ENCODE measurements around the gene PGAM2. TPM values are rescaled to one million over a fixed set of nuclear protein-coding genes. Genes with fewer than 3 reads are reported as not detected.

The PGAM2 gene
- total RNA-seq, 1 experiment from 2014 or later, result 0.27 TPM

GRCh38 chr7:44094883-44095592, 29.7 kb upstream of the PGAM2 start:
- RAD21 ChIA-PET (ENCODE audit: low non-redundant PET in 1 of 2, low total read pairs in 2 of 2, uncharacterized antibody in 2 of 2, unreplicated experiment in 2 of 2), result no interaction called here
- BruUV-seq (replicated peaks), result no TSS peak
- H3K79me2 ChIP-seq (ENCODE audit: insufficient read depth, low read length), result no peaks in the 10 kb centered on the region
- TF ChIP-seq ZBTB33 (IDR thresholded peaks at IDR 0.05; ENCODE audit: extremely low read depth, insufficient replicate concordance, low read length) (no peak), ATF3 (IDR thresholded peaks at IDR 0.05) (no peak), EGR1 (IDR thresholded peaks at IDR 0.05; ENCODE audit: low read depth) (no peak)
- H2AFZ ChIP-seq (ENCODE audit: low read depth, low read length, poor library complexity, severe bottlenecking), result no peak overlapping the region
- no peaks in the 10 kb centered on the region for H3K27me3 ChIP-seq (ENCODE audit: insufficient read depth, low read length)
- no peak overlapping the region for H3K27ac ChIP-seq (ENCODE audit: low read depth, low read length)
- H3K9ac ChIP-seq (ENCODE audit: low read length), result no peak overlapping the region
- DNase-seq (ENCODE audit: low read depth, low spot score), result no peak
- ATAC-seq, result no peak
- no peaks in the 10 kb centered on the region for H3K36me3 ChIP-seq (ENCODE audit: control insufficient read depth in 1 of 2, insufficient read depth in 2 of 2, low read length in 2 of 2)
- no peaks in the 10 kb centered on the region for H3K9me3 ChIP-seq (ENCODE audit: control insufficient read depth in 1 of 2, insufficient read depth in 1 of 2, low read depth in 1 of 2, low read length in 2 of 2)
- CTCF ChIA-PET, result no interaction called here
- no peaks in the 10 kb centered on the region for H3K4me1 ChIP-seq (ENCODE audit: control insufficient read depth in 1 of 2, insufficient read depth in 2 of 2, low read length in 2 of 2)
- no peak overlapping the region for H3K4me2 ChIP-seq (ENCODE audit: low read length)
- no peaks in the 10 kb centered on the region for H4K20me1 ChIP-seq (ENCODE audit: insufficient read depth)
- POLR2A ChIA-PET, result no interaction called here
- H3K4me3 ChIP-seq (replicated peaks in 1 of 2; ENCODE audit: low read depth in 1 of 2, low read length in 2 of 2), result no peak overlapping the region
- H3K9me2 ChIP-seq (ENCODE audit: insufficient read depth), result no peaks in the 10 kb centered on the region
- intact Hi-C loops (cut with micrococcal nuclease), result no loop called here

DNA sequence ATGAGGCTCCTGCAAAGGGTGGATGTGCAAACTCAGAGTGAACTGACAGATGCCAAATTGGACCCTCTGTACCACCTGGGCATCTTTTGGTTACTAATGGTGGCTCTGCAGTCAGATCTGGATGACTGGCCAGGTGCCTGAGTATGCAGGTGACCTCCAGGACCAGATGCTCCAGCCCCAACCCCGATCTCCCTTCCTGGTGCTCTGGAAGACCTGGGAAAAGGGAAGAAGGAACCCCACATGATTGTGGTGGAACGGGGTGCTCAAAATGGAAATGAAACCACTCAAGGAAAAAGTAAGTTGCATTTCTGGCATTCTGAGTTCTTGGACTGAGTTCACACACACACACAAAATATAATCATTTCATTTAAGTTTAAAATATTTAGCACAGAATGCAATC, 29.0 kb upstream of the PGAM2 start:
- no peak overlapping the region for H3K27ac ChIP-seq (ENCODE audit: low read depth, low read length)
- POLR2A ChIA-PET, result no interaction called here
- CTCF ChIA-PET, result no interaction called here
- intact Hi-C loops (cut with micrococcal nuclease), result no loop called here
- no peaks in the 10 kb centered on the region for H3K79me2 ChIP-seq (ENCODE audit: insufficient read depth, low read length)
- H3K4me2 ChIP-seq (ENCODE audit: low read length), result no peak overlapping the region
- no peaks in the 10 kb centered on the region for H3K9me3 ChIP-seq (ENCODE audit: control insufficient read depth in 1 of 2, insufficient read depth in 1 of 2, low read depth in 1 of 2, low read length in 2 of 2)
- H4K20me1 ChIP-seq (ENCODE audit: insufficient read depth), result no peaks in the 10 kb centered on the region
- no TSS peak for BruUV-seq (replicated peaks)
- H3K9me2 ChIP-seq (ENCODE audit: insufficient read depth), result no peaks in the 10 kb centered on the region
- H3K4me1 ChIP-seq (ENCODE audit: control insufficient read depth in 1 of 2, insufficient read depth in 2 of 2, low read length in 2 of 2), result peaks cover 0 to 1% of the 10 kb centered on the region in 2 experiments; a peak in 2 of 4 replicates
- H3K27me3 ChIP-seq (ENCODE audit: insufficient read depth, low read length), result no peaks in the 10 kb centered on the region
- TF ChIP-seq ZFX (IDR thresholded peaks at IDR 0.05) (no peak), ZBTB33 (IDR thresholded peaks at IDR 0.05; ENCODE audit: extremely low read depth, insufficient replicate concordance, low read length) (no peak), JUND (IDR thresholded peaks at IDR 0.05) (no peak), SP1 (IDR thresholded peaks at IDR 0.05; ENCODE audit: low read depth) (no peak)
- no peak overlapping the region for H2AFZ ChIP-seq (ENCODE audit: low read depth, low read length, poor library complexity, severe bottlenecking)
- no peak for ATAC-seq
- no peak for DNase-seq (ENCODE audit: low read depth, low spot score)
- H3K36me3 ChIP-seq (ENCODE audit: control insufficient read depth in 1 of 2, insufficient read depth in 2 of 2, low read length in 2 of 2), result no peaks in the 10 kb centered on the region
- H3K9ac ChIP-seq (ENCODE audit: low read length), result no peak overlapping the region
- no peak overlapping the region for H3K4me3 ChIP-seq (replicated peaks in 1 of 2; ENCODE audit: low read depth in 1 of 2, low read length in 2 of 2)
- RAD21 ChIA-PET (ENCODE audit: low non-redundant PET in 1 of 2, low total read pairs in 2 of 2, uncharacterized antibody in 2 of 2, unreplicated experiment in 2 of 2), result no interaction called here

Data from HCT116 (cell line).